A549 (cell line): ENCODE data around the gene CHST11. TPM values are rescaled to one million over a fixed set of nuclear protein-coding genes. Genes with fewer than 3 reads are reported as not detected.

Experiments used
- ATAC-seq, 2 experiments: fragments of 200-7000 bp in 1 of 2; fragments of >200 bp in 1 of 2; cut with Nextera tagmentation in 1 of 2; cut with Tn5 transposase in 1 of 2; 3 replicates each; pipeline versions ENCODE4 v1.8.0 to v1.9.1; 2018 to 2020; ENCODE audit warnings: mild to moderate bottlenecking in 1 of 2, moderate library complexity in 1 of 2
- CTCF ChIA-PET: fragments of 300-600 bp; sonication (Branson Sonifier 250); formaldehyde crosslinking; extraction: SDS; loops from one replicate; lab custom pipeline; 2021; ENCODE audit warnings: antibody characterized with exemption, inconsistent platforms; lab: Yijun Ruan, JAX
- POLR2A ChIA-PET: fragments of 350-600 bp; formaldehyde crosslinking; extraction: SDS; loops from one replicate; lab custom pipeline; 2021; ENCODE audit warnings: antibody characterized with exemption, inconsistent platforms; lab: Yijun Ruan, JAX
- DNase-seq, 2 experiments: peaks; one replicate each; pipeline versions ENCODE4 v3.0.0 to v3.0.0-alpha.2; 2011 to 2016; ENCODE audit warnings: low read depth in 1 of 2, low spot score in 1 of 2
- FAIRE-seq: peaks from 2 replicates; lab custom pipeline; 2011; peaks lifted over from hg19 to GRCh38; lab: Jason Lieb, UNC
- H3K27ac ChIP-seq, 2 experiments: fragments of >200 bp; sonication (Bioruptor Twin); formaldehyde crosslinking; 3 replicates each; pipeline ENCODE4 v1.5.1; 2016 to 2017
- H3K4me1 ChIP-seq: fragments of >200 bp; sonication (Bioruptor Twin); formaldehyde crosslinking; 3 replicates; pipeline ENCODE4 v1.6.1; 2016
- H3K4me2 ChIP-seq: fragments of >200 bp; sonication (Bioruptor Twin); formaldehyde crosslinking; 3 replicates; pipeline ENCODE4 v1.6.1; 2016
- H3K4me3 ChIP-seq: fragments of >200 bp; sonication (Bioruptor Twin); formaldehyde crosslinking; 3 replicates; pipeline ENCODE4 v1.5.1; 2016
- H3K9me3 ChIP-seq: fragments of >200 bp; sonication (Bioruptor Twin); formaldehyde crosslinking; 3 replicates; pipeline ENCODE4 v1.6.1; 2016
- BHLHE40 ChIP-seq: IDR thresholded peaks from 2 replicates; pipeline ENCODE4 v1.6.1; 2012; ENCODE audit warnings: low read depth, low read length, inconsistent platforms
- CHD2 ChIP-seq: fragments of 150-350 bp; IDR thresholded peaks from 2 replicates; pipeline ENCODE4 v1.6.1; 2014; ENCODE audit warnings: low read length; ENCODE audit not compliant: partially characterized antibody
- ESRRA ChIP-seq: fragments of 150-350 bp; IDR thresholded peaks from 2 replicates; pipeline ENCODE4 v1.6.1; 2014; ENCODE audit warnings: mild to moderate bottlenecking, low read length, borderline replicate concordance
- FOSB ChIP-seq: fragments of 250-450 bp; sonication (Bioruptor Pico); IDR thresholded peaks from 2 replicates; pipeline ENCODE4 v1.5.0; 2020; ENCODE audit warnings: mild to moderate bottlenecking, moderate library complexity
- FOSL2 ChIP-seq, 2 experiments: fragments of 450-650 bp in 1 of 2; fragments of >200 bp in 1 of 2; sonication (Bioruptor Twin) in 1 of 2; formaldehyde crosslinking; IDR thresholded peaks; 2 replicates each; pipeline versions ENCODE4 v1.5.0 to v1.6.1; 2016 to 2020; ENCODE audit warnings: mild to moderate bottlenecking in 1 of 2, moderate library complexity in 1 of 2
- FOXS1 ChIP-seq: fragments of 250-450 bp; sonication (Bioruptor Pico); IDR thresholded peaks from 2 replicates; pipeline ENCODE4 v1.5.0; 2020; ENCODE audit warnings: mild to moderate bottlenecking, moderate library complexity
- GATA3 ChIP-seq: IDR thresholded peaks from 2 replicates; pipeline ENCODE4 v1.6.1; 2012; ENCODE audit warnings: borderline replicate concordance
- HOXB13 ChIP-seq: fragments of 250-450 bp; sonication (Bioruptor Pico); IDR thresholded peaks from 2 replicates; pipeline ENCODE4 v1.5.0; 2020; ENCODE audit warnings: low read depth, mild to moderate bottlenecking, moderate library complexity
- JUN ChIP-seq, 2 experiments: fragments of >200 bp; sonication (Bioruptor Twin); formaldehyde crosslinking; IDR thresholded peaks; 2 replicates in 1 of 2; 3 replicates in 1 of 2; pipeline ENCODE4 v1.6.1; 2016 to 2017
- MAZ ChIP-seq: fragments of 150-350 bp; IDR thresholded peaks from 2 replicates; pipeline ENCODE4 v1.6.1; 2014; ENCODE audit warnings: antibody characterized with exemption, low read depth, low read length, borderline replicate concordance
- NFE2L2 ChIP-seq: fragments of 150-350 bp; conservative IDR thresholded peaks from 2 replicates; pipeline ENCODE4 v1.6.1; 2014; ENCODE audit warnings: low read length
- NR3C1 ChIP-seq: fragments of >200 bp; sonication (Bioruptor Twin); formaldehyde crosslinking; IDR thresholded peaks from 3 replicates; pipeline ENCODE4 v1.6.1; 2017
- PHF8 ChIP-seq: fragments of 200-600 bp; sonication (generic); IDR thresholded peaks from 2 replicates; pipeline ENCODE4 v1.6.1; 2016; ENCODE audit warnings: low read depth, mild to moderate bottlenecking, antibody characterized with exemption, moderate library complexity, borderline replicate concordance
- RARB ChIP-seq: fragments of 250-450 bp; sonication (Bioruptor Pico); IDR thresholded peaks from 2 replicates; pipeline ENCODE4 v1.8.0; 2021; ENCODE audit warnings: mild to moderate bottlenecking, moderate library complexity
- RCOR1 ChIP-seq: fragments of 150-350 bp; IDR thresholded peaks from 2 replicates; pipeline ENCODE4 v1.6.1; 2014; ENCODE audit warnings: antibody characterized with exemption, low read length, low read depth
- RNF2 ChIP-seq: fragments of 200-600 bp; sonication (generic); IDR thresholded peaks from 2 replicates; pipeline ENCODE4 v1.6.1; 2016; ENCODE audit warnings: low read depth, mild to moderate bottlenecking, antibody characterized with exemption, moderate library complexity, borderline replicate concordance
- SMC3 ChIP-seq: fragments of >200 bp; sonication (Bioruptor Twin); formaldehyde crosslinking; IDR thresholded peaks from 3 replicates; pipeline ENCODE4 v1.6.1; 2018; ENCODE audit warnings: inconsistent platforms
- SREBF2 ChIP-seq: fragments of 450-650 bp; IDR thresholded peaks from 2 replicates; pipeline ENCODE4 v1.6.1; 2014; ENCODE audit warnings: mild to moderate bottlenecking, moderate library complexity
- TFCP2L1 ChIP-seq: fragments of 250-450 bp; sonication (Bioruptor Pico); IDR thresholded peaks from 2 replicates; pipeline ENCODE4 v1.5.0; 2021; ENCODE audit warnings: mild to moderate bottlenecking
- TP53 ChIP-seq: fragments of 250-450 bp; sonication (Bioruptor Pico); IDR thresholded peaks from 2 replicates; pipeline ENCODE4 v1.5.0; 2021; ENCODE audit warnings: mild to moderate bottlenecking, moderate library complexity
- ZFP36 ChIP-seq: fragments of 450-650 bp; IDR thresholded peaks from 2 replicates; pipeline ENCODE4 v1.6.1; 2014; ENCODE audit warnings: borderline replicate concordance; ENCODE audit not compliant: partially characterized antibody
- ZSCAN20 ChIP-seq: fragments of 250-450 bp; sonication (Bioruptor Pico); IDR thresholded peaks from 2 replicates; pipeline ENCODE4 v1.8.0; 2022; ENCODE audit warnings: mild to moderate bottlenecking, moderate library complexity
- WGBS: methylation state at CpG from one replicate; pipeline ENCODE4 v1.1.6; 2017; ENCODE audit errors: missing lambda C conversion rate; 5-methylcytosine and 5-hydroxymethylcytosine counted together
- polyA plus RNA-seq, 4 experiments: library from polyadenylated mRNA; depleted of rRNA in 3 of 4; stranded (reverse); fragments of >200 nt; fragmentation: RNase III in 1 of 4; extraction: RNeasy Plus Mini Kit Qiagen cat#74134 plus additional on column Dnase treatment in 1 of 4; gene quantifications; 2 replicates in 3 of 4; 3 replicates in 1 of 4; pipeline ENCODE4 v1.2.3, GENCODE V29; 2011 to 2017
- TF ChIP-seq, protein P1 (sequence below): fragments of 250-450 bp; sonication (Bioruptor Pico); IDR thresholded peaks from 2 replicates; pipeline ENCODE4 v1.5.0; 2021; ENCODE audit warnings: mild to moderate bottlenecking, moderate library complexity, borderline replicate concordance
- TF ChIP-seq, protein P2 (sequence below): fragments of 150-350 bp; IDR thresholded peaks from 2 replicates; pipeline ENCODE4 v1.6.1; 2014; ENCODE audit warnings: low read depth, mild to moderate bottlenecking, low read length
- TF ChIP-seq, protein P3 (sequence below): fragments of 250-450 bp; sonication (Bioruptor Pico); IDR thresholded peaks from 2 replicates; pipeline ENCODE4 v1.5.0; 2020; ENCODE audit warnings: low read depth, mild to moderate bottlenecking, moderate library complexity
- TF ChIP-seq, protein P4 (sequence below): fragments of 450-650 bp; IDR thresholded peaks from 2 replicates; pipeline ENCODE4 v1.6.1; 2014; ENCODE audit warnings: antibody characterized with exemption

CHST11 gene
- polyA plus RNA-seq, 2 of the 4 experiments (the other 2 are of a cell fraction), result 19.2 to 21.8 TPM

DNA sequence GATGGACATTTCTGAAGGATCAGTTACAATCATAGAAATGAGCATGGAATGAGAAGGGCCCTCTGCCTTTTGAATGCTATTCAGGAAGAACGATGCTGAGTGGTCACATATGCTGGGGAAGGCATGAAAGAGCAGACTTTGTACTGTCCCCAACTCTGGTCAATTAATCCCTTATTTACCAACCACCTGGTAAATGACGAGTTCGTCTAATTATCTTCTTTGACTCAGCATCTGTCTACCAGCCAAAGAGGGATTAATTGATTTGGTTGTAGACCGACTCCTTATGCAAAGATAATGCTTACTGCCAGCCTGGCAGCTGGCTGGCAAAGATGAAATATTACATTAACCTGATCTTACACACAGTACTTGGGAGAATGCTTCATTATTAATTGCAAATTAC, 152.2 kb downstream of the CHST11 start:
- ChIA-PET CTCF (interaction anchor here (3.2 kb wide), 1 partner anchor 227 kb away, joined by 11 read pairs; no protein-coding TSS in a partner anchor), POLR2A (no interaction called here)
- TF ChIP-seq, protein P1, sequence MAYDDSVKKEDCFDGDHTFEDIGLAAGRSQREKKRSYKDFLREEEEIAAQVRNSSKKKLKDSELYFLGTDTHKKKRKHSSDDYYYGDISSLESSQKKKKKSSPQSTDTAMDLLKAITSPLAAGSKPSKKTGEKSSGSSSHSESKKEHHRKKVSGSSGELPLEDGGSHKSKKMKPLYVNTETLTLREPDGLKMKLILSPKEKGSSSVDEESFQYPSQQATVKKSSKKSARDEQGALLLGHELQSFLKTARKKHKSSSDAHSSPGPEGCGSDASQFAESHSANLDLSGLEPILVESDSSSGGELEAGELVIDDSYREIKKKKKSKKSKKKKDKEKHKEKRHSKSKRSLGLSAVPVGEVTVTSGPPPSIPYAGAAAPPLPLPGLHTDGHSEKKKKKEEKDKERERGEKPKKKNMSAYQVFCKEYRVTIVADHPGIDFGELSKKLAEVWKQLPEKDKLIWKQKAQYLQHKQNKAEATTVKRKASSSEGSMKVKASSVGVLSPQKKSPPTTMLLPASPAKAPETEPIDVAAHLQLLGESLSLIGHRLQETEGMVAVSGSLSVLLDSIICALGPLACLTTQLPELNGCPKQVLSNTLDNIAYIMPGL (CRISPR knock-in tag), result no peak
- no peak for TF ChIP-seq NR3C1
- TF ChIP-seq FOSB, result no peak
- TF ChIP-seq TP53 (CRISPR knock-in tag), result no peak
- no peak for TF ChIP-seq GATA3
- no peak for DNase-seq
- Histone ChIP-seq H3K4me3 (no peak overlapping the region), H3K4me2 (no peak overlapping the region), H3K9me3 (no peaks in the 10 kb centered on the region), H3K4me1 (peaks cover 29% of the 10 kb centered on the region), H3K27ac (no peak overlapping the region)
- ATAC-seq, result no peak
- 95% methylated on average over 4 of the region's 4 CpGs for WGBS
- no peak for FAIRE-seq

DNA sequence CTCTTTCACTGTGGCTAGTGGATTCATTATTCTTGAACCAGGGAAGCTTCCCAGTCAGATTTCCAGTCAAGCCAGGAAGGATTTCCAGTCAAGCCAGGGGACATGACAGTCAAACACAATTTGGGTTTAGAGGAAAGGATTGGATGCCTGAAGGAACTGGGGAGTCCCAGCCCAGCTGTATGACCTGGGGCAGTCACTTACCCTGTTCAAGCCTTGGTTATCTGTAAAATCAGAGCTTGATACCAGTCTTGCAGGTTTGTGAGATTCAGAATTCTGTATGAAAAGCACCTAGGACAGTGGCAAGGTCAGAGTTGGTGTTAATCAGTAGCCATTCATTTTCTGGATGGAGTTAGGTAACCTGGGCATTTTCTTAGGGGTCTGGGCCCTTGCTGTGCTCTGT, 152.7 kb downstream of the CHST11 start:
- no peak for TF ChIP-seq HOXB13 (CRISPR knock-in tag)
- no peak for TF ChIP-seq PHF8
- ChIA-PET POLR2A (no interaction called here), CTCF (interaction anchor here (0.6 to 3.2 kb wide), 4 partner anchors 9 to 228 kb away, joined by 3 to 11 read pairs (median 3); no protein-coding TSS in a partner anchor)
- no peaks in the 10 kb centered on the region for H3K9me3 ChIP-seq
- no peak overlapping the region for H3K4me3 ChIP-seq
- H3K27ac ChIP-seq, result peak overlapping the region in 1 of 2 experiments; percentile 16; a peak in 1 of 6 replicates
- H3K4me1 ChIP-seq, result peaks cover 24% of the 10 kb centered on the region
- H3K4me2 ChIP-seq, result no peak overlapping the region
- ATAC-seq (no peak), FAIRE-seq (no peak), DNase-seq (no peak)

DNA sequence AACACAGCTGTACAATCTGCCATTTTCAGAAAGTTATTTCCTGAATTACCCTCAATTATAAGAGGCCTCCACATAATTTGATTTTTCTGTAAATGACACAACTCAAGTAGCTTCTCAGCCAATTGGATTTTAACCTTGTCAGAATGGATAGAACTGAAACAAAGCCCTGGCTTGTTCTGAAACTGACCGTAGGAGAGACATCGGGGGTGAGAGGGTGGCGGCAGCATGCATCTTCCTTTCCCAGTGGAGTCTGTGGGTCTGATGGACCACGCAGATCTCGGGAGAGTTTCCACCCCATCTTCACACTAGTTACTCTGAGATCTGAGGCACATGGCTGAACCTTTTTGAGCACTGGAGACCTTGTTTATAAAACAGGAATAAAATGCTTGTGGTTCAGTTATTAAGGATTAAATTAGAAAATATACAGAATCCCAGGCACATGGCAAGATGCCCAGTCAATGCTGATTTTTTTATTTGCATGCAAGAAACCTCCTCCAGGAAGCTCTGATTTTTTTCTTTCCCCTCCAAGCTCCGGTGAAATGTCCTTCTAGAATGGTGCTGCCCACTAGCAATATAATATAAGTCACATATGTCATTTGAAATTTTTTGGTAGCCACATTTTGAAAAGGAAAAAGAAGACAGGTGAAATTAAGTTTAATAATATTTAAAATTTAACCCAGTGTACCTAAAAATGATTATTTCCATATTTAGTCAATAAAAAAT, 153.9 kb downstream of the CHST11 start:
- H3K9me3 ChIP-seq, result no peaks in the 10 kb centered on the region
- TF ChIP-seq CHD2 (no peak), BHLHE40 (no peak), PHF8 (no peak), ZSCAN20 (no peak), RARB (CRISPR knock-in tag) (no peak), FOXS1 (CRISPR knock-in tag) (no peak)
- TF ChIP-seq, protein P2, sequence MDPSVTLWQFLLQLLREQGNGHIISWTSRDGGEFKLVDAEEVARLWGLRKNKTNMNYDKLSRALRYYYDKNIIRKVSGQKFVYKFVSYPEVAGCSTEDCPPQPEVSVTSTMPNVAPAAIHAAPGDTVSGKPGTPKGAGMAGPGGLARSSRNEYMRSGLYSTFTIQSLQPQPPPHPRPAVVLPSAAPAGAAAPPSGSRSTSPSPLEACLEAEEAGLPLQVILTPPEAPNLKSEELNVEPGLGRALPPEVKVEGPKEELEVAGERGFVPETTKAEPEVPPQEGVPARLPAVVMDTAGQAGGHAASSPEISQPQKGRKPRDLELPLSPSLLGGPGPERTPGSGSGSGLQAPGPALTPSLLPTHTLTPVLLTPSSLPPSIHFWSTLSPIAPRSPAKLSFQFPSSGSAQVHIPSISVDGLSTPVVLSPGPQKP, result no peak
- TF ChIP-seq, all 56 proteins: peak for 0
- 91% methylated on average over 6 of the region's 6 CpGs for WGBS
- POLR2A ChIA-PET, result no interaction called here
- FAIRE-seq (no peak), ATAC-seq (no peak), DNase-seq (no peak)
- CTCF ChIA-PET, result interaction anchor here (0.7 to 3.2 kb wide), 6 partner anchors 13 to 625 kb away, joined by 3 to 11 read pairs (median 4); partner anchors contain the start of gene APPL2
- peaks cover 12% of the 10 kb centered on the region for H3K4me1 ChIP-seq
- no peak overlapping the region for H3K4me2 ChIP-seq
- 0 out of 6 replicates have a peak overlapping the region, but pooled peaks of 1 of the 2 experiments have one; percentile 2 for H3K27ac ChIP-seq
- H3K4me3 ChIP-seq, result no peak overlapping the region

DNA sequence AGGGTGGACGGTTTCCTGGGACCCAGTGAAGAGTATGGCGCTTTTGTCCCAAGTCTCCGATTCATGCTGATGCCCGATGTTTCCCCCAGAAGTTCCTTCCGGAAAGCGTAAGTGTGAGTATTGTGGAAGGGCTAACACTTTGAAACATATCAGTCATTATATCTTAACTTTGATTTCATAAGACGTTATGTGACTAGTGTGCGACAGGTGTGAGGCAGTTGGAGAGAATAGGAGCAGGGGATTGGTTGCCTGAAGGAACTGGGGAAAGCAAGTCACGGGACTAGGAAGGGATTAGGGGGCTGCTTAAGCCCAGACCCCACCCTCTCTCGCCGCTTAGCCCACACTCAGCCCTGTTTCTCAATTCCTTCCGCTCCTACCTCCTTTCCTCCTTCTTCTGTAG, 154.9 kb downstream of the CHST11 start:
- Histone ChIP-seq H3K27ac (no peak overlapping the region), H3K9me3 (no peaks in the 10 kb centered on the region), H3K4me1 (0 out of 3 replicates have a peak, but pooled peaks cover 3% of the 10 kb centered on the region)
- ATAC-seq (no peak), FAIRE-seq (no peak)
- POLR2A ChIA-PET, result no interaction called here
- TF ChIP-seq PHF8 (no peak), NFE2L2 (no peak), ZFP36 (no peak), FOSL2 (IDR thresholded peaks at IDR 0.05) (no peak), FOSL2 (CRISPR knock-in tag; IDR thresholded peaks at IDR 0.05) (no peak), MAZ (no peak), RNF2 (no peak), ESRRA (no peak), TFCP2L1 (CRISPR knock-in tag) (no peak), SREBF2 (no peak), RCOR1 (no peak), SMC3 (no peak), HOXB13 (CRISPR knock-in tag) (no peak), JUN (IDR thresholded peaks at IDR 0.05) (no peak), FOXS1 (CRISPR knock-in tag) (no peak)
- TF ChIP-seq, protein P3, sequence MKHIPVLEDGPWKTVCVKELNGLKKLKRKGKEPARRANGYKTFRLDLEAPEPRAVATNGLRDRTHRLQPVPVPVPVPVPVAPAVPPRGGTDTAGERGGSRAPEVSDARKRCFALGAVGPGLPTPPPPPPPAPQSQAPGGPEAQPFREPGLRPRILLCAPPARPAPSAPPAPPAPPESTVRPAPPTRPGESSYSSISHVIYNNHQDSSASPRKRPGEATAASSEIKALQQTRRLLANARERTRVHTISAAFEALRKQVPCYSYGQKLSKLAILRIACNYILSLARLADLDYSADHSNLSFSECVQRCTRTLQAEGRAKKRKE (CRISPR knock-in tag), result no peak
- TF ChIP-seq, protein P4, sequence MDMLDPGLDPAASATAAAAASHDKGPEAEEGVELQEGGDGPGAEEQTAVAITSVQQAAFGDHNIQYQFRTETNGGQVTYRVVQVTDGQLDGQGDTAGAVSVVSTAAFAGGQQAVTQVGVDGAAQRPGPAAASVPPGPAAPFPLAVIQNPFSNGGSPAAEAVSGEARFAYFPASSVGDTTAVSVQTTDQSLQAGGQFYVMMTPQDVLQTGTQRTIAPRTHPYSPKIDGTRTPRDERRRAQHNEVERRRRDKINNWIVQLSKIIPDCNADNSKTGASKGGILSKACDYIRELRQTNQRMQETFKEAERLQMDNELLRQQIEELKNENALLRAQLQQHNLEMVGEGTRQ, result no peak
- TF ChIP-seq, all 56 proteins: peak for 0
- no peak for DNase-seq
- Histone ChIP-seq H3K4me2 (no peak overlapping the region), H3K4me3 (no peak overlapping the region)
- CTCF ChIA-PET, result interaction anchor here (1.3 to 3.2 kb wide), 2 partner anchors 17 to 230 kb away, joined by 3 to 11 read pairs; no protein-coding TSS in a partner anchor
- 95% methylated on average over 12 of the region's 12 CpGs for WGBS
